AG04449 (cell line): Measurements from ENCODE around the gene S100A8.

Source experiments
- CTCF ChIA-PET: fragments of 350-600 bp; formaldehyde crosslinking; extraction: SDS; loops from one replicate; lab custom pipeline; 2021; ENCODE audit warnings: antibody characterized with exemption; lab: Yijun Ruan, JAX
- POLR2A ChIA-PET: fragments of 400-600, 350-600 bp; formaldehyde crosslinking; extraction: SDS; loops from one replicate; lab custom pipeline; 2020; ENCODE audit warnings: antibody characterized with exemption, inconsistent platforms; lab: Yijun Ruan, JAX
- DNase-seq: peaks from one replicate; pipeline ENCODE4 v3.0.0-alpha.2; 2010; ENCODE audit warnings: low read depth, low spot score
- H3K4me3 ChIP-seq: 2 replicates; pipeline ENCODE4 v1.5.1; 2011; ENCODE audit warnings: low read depth, mild to moderate bottlenecking, control low read depth, low read length
- CTCF ChIP-seq: IDR thresholded peaks from one replicate; pipeline ENCODE4 v1.5.1; 2011; ENCODE audit warnings: mild to moderate bottlenecking, moderate library complexity, low read length, control low read depth, inconsistent platforms; ENCODE audit not compliant: insufficient read depth; ENCODE audit errors: missing control alignments

Gene S100A8

DNA sequence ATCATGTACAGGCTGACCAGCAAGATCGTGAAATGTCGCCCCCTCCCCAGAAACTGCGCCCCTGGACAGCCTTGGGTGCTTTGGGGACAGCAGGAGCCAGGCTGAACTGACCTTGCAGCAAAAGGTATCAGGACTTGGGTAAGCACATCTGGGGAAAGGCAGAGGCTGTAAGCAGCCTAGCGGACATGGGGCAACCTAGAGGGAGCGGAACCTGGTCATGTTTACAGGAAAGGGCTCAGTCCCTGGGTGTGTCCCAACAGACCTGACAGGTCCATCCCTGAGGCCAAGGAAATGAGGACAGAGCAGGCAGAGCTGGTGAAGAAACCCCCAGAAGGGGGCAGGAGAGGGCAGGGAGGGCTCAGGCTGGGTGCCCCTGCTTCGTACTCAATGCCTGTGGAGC, 3.1 kb upstream of the S100A8 start:
- POLR2A ChIA-PET = no interaction called here
- TF ChIP-seq CTCF = no peak
- H3K4me3 ChIP-seq = no peak overlapping the region
- DNase-seq = no peak
- CTCF ChIA-PET = no interaction called here

DNA sequence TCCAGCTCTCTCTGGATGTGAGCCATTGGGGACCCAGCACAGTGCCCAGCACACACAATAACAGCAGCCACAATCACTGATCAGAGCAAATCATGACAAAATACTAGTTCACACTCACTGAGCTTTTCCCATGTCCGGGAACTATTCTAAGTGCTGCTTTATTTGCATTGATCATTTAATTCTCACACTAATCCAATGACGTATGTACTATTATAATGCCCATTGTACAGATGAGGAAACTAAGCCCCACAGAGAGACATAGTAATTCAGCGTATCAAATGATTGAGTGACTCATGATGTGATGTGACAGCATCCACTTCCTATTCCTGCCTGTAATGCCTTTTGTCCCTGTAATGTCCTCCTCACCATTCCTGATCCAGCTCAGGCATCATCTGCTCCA, 1.9 kb upstream of the S100A8 start:
- CTCF ChIA-PET = no interaction called here
- no peak overlapping the region for H3K4me3 ChIP-seq
- no peak for TF ChIP-seq CTCF
- POLR2A ChIA-PET = no interaction called here
- DNase-seq = no peak

DNA sequence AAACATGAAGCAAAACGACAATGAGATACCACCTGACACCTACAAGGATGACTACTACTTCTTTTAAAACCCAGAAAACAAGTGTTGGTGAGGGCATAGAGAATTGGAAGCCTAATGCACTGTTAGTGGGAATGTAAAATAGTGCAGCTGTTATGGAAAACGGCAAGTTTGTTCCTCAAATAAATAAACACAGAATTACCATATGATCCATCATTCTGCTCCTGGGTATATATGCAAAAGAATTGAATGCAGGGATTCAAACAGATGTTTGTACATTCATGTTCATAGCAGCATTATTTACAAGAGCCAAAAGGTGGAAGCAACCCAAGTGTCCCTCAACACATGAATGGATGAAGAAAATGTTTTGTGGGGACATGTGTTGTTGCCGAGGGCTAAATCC, 1.4 kb upstream of the S100A8 start:
- POLR2A ChIA-PET = no interaction called here
- no peak for TF ChIP-seq CTCF
- CTCF ChIA-PET = no interaction called here
- DNase-seq = no peak
- H3K4me3 ChIP-seq = no peak overlapping the region

DNA sequence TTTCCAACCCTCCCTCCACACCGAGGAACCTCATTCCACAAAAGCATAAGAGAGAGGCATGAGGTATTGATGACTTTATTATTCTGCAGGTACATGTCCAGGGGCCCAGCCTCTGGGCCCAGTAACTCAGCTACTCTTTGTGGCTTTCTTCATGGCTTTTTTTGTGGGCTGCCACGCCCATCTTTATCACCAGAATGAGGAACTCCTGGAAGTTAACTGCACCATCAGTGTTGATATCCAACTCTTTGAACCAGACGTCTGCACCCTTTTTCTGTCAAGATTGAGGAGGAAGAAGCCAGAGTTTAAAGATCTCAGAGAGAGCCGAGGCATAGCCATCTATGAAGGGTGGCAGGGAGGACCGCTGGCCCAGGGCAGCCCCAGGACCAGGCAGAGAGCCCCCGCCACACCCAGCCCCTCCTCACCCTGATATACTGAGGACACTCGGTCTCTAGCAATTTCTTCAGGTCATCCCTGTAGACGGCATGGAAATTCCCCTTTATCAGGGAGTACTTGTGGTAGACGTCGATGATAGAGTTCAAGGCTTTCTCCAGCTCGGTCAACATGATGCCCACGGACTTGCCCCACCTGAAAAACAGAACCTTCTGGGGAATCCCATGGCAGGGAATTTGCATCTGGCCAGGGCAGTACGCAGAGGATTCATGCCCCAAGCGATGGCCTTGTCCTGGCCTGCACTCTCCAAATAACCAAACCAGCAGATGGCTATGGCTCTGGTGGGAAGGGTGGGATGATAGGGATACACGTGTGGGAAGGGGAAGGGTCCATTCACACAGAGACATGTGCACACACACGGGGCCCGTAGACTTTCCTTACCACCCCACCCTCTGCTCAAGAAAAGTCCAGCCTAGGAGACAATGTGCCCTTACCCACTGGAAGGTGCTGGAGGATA, 647 bp downstream of the S100A8 start:
- DNase-seq = no peak
- ChIA-PET POLR2A (no interaction called here), CTCF (interaction anchor here (1.0 kb wide), 1 partner anchor 104 kb away, joined by 3 read pairs; no protein-coding TSS in a partner anchor)
- no peak for TF ChIP-seq CTCF
- no peak overlapping the region for H3K4me3 ChIP-seq

GRCh38 chr1:153389401-153389800, 1.5 kb downstream of the S100A8 start:
- CTCF ChIA-PET = no interaction called here

DNA sequence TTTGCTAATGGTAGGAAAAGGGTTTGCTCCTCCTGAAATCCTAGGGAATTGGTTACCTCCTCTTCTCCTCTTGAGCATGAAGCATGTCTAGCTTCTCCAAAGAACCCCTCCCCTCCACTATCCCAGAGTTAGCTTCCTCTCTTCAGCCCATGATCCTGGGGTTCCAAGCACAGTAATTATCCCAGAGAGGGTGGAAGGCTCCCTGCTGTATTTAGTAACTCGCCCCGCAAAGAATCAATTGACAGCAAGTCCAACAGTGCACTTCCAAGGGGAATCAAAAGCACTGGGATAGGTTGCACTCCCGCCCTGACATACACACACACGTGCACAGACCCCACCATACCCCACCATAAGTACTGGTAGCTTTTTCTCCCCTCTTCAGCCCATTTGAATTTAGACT, 3.1 kb downstream of the S100A8 start:
- CTCF ChIA-PET = no interaction called here
- H3K4me3 ChIP-seq = no peak overlapping the region
- DNase-seq = no peak
- TF ChIP-seq CTCF = no peak
- POLR2A ChIA-PET = no interaction called here

More at GRCh38 chr1:153389401-153389800, 1.5 kb downstream of the S100A8 start:
- POLR2A ChIA-PET = no interaction called here
- H3K4me3 ChIP-seq = no peak overlapping the region
- no peak for TF ChIP-seq CTCF
- no peak for DNase-seq
